GM12891 (cell line): ENCODE results near the gene SHISA9.

ENCODE experiments used
- DNase-seq: peaks from one replicate; pipeline ENCODE4 v3.0.0; 2011; ENCODE audit warnings: low spot score; ENCODE audit not compliant: insufficient read length
- FAIRE-seq: peaks from 2 replicates; lab custom pipeline; 2011; peaks lifted over from hg19 to GRCh38; lab: Jason Lieb, UNC
- PAX5 ChIP-seq: IDR thresholded peaks from 2 replicates; pipeline ENCODE4 v1.6.1; 2011; ENCODE audit warnings: low read length, moderate library complexity, mild to moderate bottlenecking; ENCODE audit not compliant: insufficient read depth, severe bottlenecking
- POLR2A ChIP-seq: IDR thresholded peaks from 2 replicates; pipeline ENCODE4 v1.6.1; 2011; ENCODE audit warnings: low read depth, low read length, control low read depth
- POLR2AphosphoS5 ChIP-seq: IDR thresholded peaks from 2 replicates; pipeline ENCODE4 v1.6.1; 2011; ENCODE audit warnings: low read depth, low read length, control low read depth
- POU2F2 ChIP-seq: IDR thresholded peaks from 2 replicates; pipeline ENCODE4 v1.6.1; 2011; ENCODE audit warnings: low read depth, mild to moderate bottlenecking, control low read depth, low read length, moderate library complexity
- SPI1 ChIP-seq: IDR thresholded peaks from 2 replicates; pipeline ENCODE4 v1.6.1; 2011; ENCODE audit warnings: low read depth, low read length, control low read depth
- TAF1 ChIP-seq: IDR thresholded peaks from 2 replicates; pipeline ENCODE4 v1.6.1; 2011; ENCODE audit warnings: low read depth, low read length, control low read depth

SHISA9 gene

GRCh38 chr16:13148294-13148693 is 246.9 kb downstream of the SHISA9 start:
- TF ChIP-seq POU2F2 (no peak), POLR2A (no peak), TAF1 (no peak), PAX5 (no peak), POLR2AphosphoS5 (no peak), SPI1 (no peak)
- no peak for FAIRE-seq

GRCh38 chr16:13148836-13149235 is 247.4 kb downstream of the SHISA9 start:
- DNase-seq (no peak), FAIRE-seq (no peak)
- TF ChIP-seq POLR2AphosphoS5, result no peak
- no peak for TF ChIP-seq PAX5
- TF ChIP-seq TAF1, result no peak
- no peak for TF ChIP-seq SPI1
- no peak for TF ChIP-seq POU2F2
- TF ChIP-seq POLR2A, result no peak

More at GRCh38 chr16:13148294-13148693, 246.9 kb downstream of the SHISA9 start:
- no peak for DNase-seq

- DNase-seq, result no peak
- TF ChIP-seq TAF1 (no peak), PAX5 (no peak), POLR2A (no peak), POLR2AphosphoS5 (no peak), SPI1 (no peak), POU2F2 (no peak)
- FAIRE-seq, result no peak
Observed at GRCh38 chr16:13150181-13150885, 248.9 kb downstream of the SHISA9 start.

- TF ChIP-seq POLR2AphosphoS5 (no peak), POLR2A (no peak), SPI1 (no peak), POU2F2 (no peak), PAX5 (no peak), TAF1 (no peak)
- no peak for FAIRE-seq
- DNase-seq, result no peak
Observed at GRCh38 chr16:13153696-13154095, 252.3 kb downstream of the SHISA9 start.

- FAIRE-seq, result no peak
- DNase-seq, result no peak
- TF ChIP-seq PAX5, result no peak
- TF ChIP-seq POLR2A, result no peak
- TF ChIP-seq TAF1, result no peak
- no peak for TF ChIP-seq POLR2AphosphoS5
- TF ChIP-seq SPI1, result no peak
- no peak for TF ChIP-seq POU2F2
Observed at GRCh38 chr16:13154799-13155198, 253.4 kb downstream of the SHISA9 start.

GRCh38 chr16:13155377-13155776 is 254.0 kb downstream of the SHISA9 start:
- DNase-seq (no peak), FAIRE-seq (no peak)
- no peak for TF ChIP-seq POLR2A
- no peak for TF ChIP-seq SPI1
- TF ChIP-seq POLR2AphosphoS5, result no peak
- no peak for TF ChIP-seq TAF1
- TF ChIP-seq PAX5, result no peak
- no peak for TF ChIP-seq POU2F2

GRCh38 chr16:13155780-13156179 is 254.4 kb downstream of the SHISA9 start:
- FAIRE-seq, result no peak
- no peak for TF ChIP-seq SPI1
- no peak for TF ChIP-seq POLR2A
- no peak for TF ChIP-seq TAF1
- TF ChIP-seq POU2F2, result no peak
- DNase-seq, result no peak

GRCh38 chr16:13157082-13157481 is 255.7 kb downstream of the SHISA9 start:
- FAIRE-seq (no peak), DNase-seq (no peak)
- TF ChIP-seq POLR2AphosphoS5 (no peak), POLR2A (no peak), SPI1 (no peak), POU2F2 (no peak), TAF1 (no peak)

GRCh38 chr16:13158427-13158826 is 257.0 kb downstream of the SHISA9 start:
- DNase-seq (no peak), FAIRE-seq (no peak)
- TF ChIP-seq POLR2AphosphoS5 (no peak), TAF1 (no peak), POLR2A (no peak), POU2F2 (no peak), PAX5 (no peak), SPI1 (no peak)

GRCh38 chr16:13165024-13165423 is 263.6 kb downstream of the SHISA9 start:
- no peak for DNase-seq
- no peak for FAIRE-seq
- TF ChIP-seq POLR2A, result no peak
- TF ChIP-seq PAX5, result no peak
- TF ChIP-seq SPI1, result no peak
- no peak for TF ChIP-seq TAF1
- TF ChIP-seq POU2F2, result no peak
- TF ChIP-seq POLR2AphosphoS5, result no peak

- FAIRE-seq (no peak), DNase-seq (no peak)
- no peak for TF ChIP-seq SPI1
Observed at GRCh38 chr16:13168091-13168572, 266.7 kb downstream of the SHISA9 start.
